Right cardiac atrium (tissue), 5 donors: ENCODE results near the gene UMAD1. TPM values are rescaled to one million over a fixed set of nuclear protein-coding genes. Genes with fewer than 3 reads are reported as not detected.
"Not testable (repeated sequence)": the region's sequence is repeated elsewhere in the genome, so short reads cannot be mapped to it uniquely, and the experiment has no call there.

ENCODE experiments used
- ATAC-seq, 2 donors: fragments of 200-7000 bp; cut with Tn5 transposase; one replicate each; pipeline versions ENCODE4 v1.8.0 to v1.9.1; 2020; ENCODE audit warnings: moderate library complexity in 2 of 2, mild to moderate bottlenecking in 1 of 2
- DNase-seq, 3 donors: peaks; one replicate each; pipeline ENCODE4 v3.0.0-alpha.2; 2020
- H3K27ac ChIP-seq: one replicate; pipeline ENCODE4 v1.5.1; 2013; ENCODE audit warnings: mild to moderate bottlenecking, low read length, control low read depth, moderate library complexity
- H3K27me3 ChIP-seq: one replicate; pipeline ENCODE4 v1.6.1; 2013; ENCODE audit not compliant: control insufficient read depth, insufficient read depth
- H3K4me1 ChIP-seq: one replicate; pipeline ENCODE4 v1.6.1; 2013; ENCODE audit warnings: low read length; ENCODE audit not compliant: control insufficient read depth, insufficient read depth
- H3K4me3 ChIP-seq: one replicate; pipeline ENCODE4 v1.5.1; 2013; ENCODE audit warnings: low read length, control low read depth
- H3K9me3 ChIP-seq: one replicate; pipeline ENCODE4 v1.6.1; 2013; ENCODE audit warnings: low read length; ENCODE audit not compliant: control insufficient read depth
- WGBS: extraction: QIAGEN DNeasy Blood & Tissue Kit; methylation state at CpG from one replicate; pipeline ENCODE4 v1.1.7; 2013; 5-methylcytosine and 5-hydroxymethylcytosine counted together
- intact Hi-C, 4 donors: fragments of 100-400 bp; cut with DNase I; formaldehyde crosslinking; loops; one replicate each; pipeline versions ENCODE4 v1.11.0 to v1.14.0; 2022 to 2023
- polyA plus RNA-seq: library from polyadenylated mRNA; stranded (reverse); fragments of 200-250 nt; gene quantifications from one replicate; pipeline ENCODE4 v1.2.3, GENCODE V29; 2013
- total RNA-seq, 4 donors: library from RNA; stranded (reverse); fragmentation: NEBNext Ultra II Directional; extraction: Animal tissue kit (Norgen Biotek cat#: 25700); gene quantifications; one replicate each; pipeline ENCODE4 v1.2.1, GENCODE V29; 2021
- donor health status: healthy with polysubstance abuse.
- donor health status: DM: no; HTN: yes; CAD: no.
- donor health status: DM: no; HTN: no; CAD: no.
- donor health status: DM: no; HTN: yes; CAD: no; lungs with severe emphysema.
- donor health status: DM: yes; HTN: yes; CAD: no.

UMAD1 gene
- total and polyA plus RNA-seq, 5 donors, result 8.0 to 14.6 (median 12.8) TPM

DNA sequence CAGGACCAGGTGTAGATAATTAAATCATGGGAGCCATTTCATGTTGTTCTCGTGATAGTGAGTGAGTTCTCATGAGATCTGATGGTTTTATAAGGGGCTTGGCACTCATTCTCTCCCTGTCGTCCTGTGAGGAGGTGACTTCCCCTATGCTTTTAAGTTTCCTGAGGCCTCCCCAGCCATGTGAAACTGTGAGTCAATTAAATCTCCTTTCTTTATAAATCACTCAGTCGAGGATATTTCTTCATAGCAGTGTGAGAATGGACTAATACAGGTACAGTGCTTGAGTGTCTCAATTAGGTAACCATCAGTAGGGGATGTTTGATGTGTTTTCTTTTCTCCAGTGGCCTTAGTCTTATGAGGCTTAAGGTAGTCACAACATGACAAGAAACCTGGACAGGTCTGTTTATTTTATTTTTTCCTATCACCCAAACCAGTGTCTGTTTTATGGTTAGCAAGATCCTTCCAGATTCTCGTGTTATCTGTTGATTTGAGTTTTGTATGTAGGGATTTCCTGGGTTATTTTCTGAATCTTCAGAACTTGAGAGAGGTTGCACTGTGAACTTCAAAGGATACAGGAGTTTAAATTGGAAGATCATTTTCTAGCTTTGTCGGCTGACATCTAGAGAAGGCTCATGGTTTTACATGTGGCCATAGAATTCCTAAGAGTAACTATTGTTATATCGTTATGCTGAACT, 32.1 kb downstream of the UMAD1 start:
- no peak for DNase-seq
- intact Hi-C loops, result no loop called here
- no peaks in the 10 kb centered on the region for H3K27me3 ChIP-seq
- 73% methylated on average over 6 of the region's 6 CpGs for WGBS
- no peak overlapping the region for H3K4me3 ChIP-seq
- no peak for ATAC-seq
- H3K4me1 ChIP-seq, result peaks cover 3% of the 10 kb centered on the region
- no peak overlapping the region for H3K27ac ChIP-seq
- H3K9me3 ChIP-seq, result no peaks in the 10 kb centered on the region

- Histone ChIP-seq H3K4me3 (no peak overlapping the region), H3K9me3 (no peaks in the 10 kb centered on the region), H3K27me3 (no peaks in the 10 kb centered on the region), H3K4me1 (peaks cover 3% of the 10 kb centered on the region), H3K27ac (no peak overlapping the region)
- DNase-seq, result no peak
- ATAC-seq, result no peak
- whole genome bisulfite sequencing, result 85% methylated on average over 2 of the region's 2 CpGs
- intact Hi-C loops, result no loop called here
Measured at GRCh38 chr7:7673240-7673550, 32.6 kb downstream of the UMAD1 start.

DNA sequence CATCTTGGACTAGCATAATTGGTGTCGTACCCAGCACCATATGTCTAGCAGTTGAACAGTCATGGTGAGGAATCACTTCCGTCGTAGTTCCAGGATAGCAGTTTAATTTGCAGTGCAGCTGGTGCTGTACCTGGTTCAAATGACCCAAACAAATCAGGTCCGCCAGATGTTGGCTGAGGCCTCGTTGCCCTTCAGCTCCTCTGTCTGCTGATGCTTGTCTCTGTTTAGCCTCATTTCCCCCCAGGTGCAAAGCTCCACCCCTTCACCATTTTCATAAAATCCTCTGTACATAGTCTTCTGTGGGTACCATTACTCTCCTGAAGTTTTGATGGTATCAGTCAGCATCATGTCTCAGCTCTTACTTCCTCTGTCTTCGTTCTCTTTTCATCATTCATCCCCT, 35.1 kb downstream of the UMAD1 start:
- Histone ChIP-seq H3K27ac (no peak overlapping the region), H3K4me3 (no peak overlapping the region), H3K4me1 (no peaks in the 10 kb centered on the region), H3K27me3 (no peaks in the 10 kb centered on the region), H3K9me3 (no peaks in the 10 kb centered on the region)
- WGBS, result 83% methylated on average over 6 of the region's 6 CpGs
- no peak for ATAC-seq
- DNase-seq, result peak in 1 of 3 donors; percentile 18
- intact Hi-C loops, result no loop called here

DNA sequence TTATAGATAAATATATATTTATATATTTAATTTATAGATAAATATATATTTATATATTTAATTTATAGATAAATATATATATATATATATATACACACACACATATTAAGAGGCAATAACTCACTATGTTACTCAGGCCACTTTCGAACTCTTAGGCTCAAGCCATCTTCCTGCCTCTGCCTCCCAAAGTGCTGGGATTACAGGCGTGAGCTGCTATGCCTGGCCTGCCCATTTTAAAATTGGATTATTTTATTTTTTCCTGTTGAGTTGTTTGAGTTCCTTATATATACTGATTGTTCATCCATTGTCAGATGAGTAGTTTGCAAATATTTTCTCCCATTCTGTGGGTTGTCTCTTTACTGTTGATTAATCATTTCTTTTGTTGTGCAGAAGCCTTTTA, 39.1 kb downstream of the UMAD1 start:
- DNase-seq, ATAC-seq, H3K27ac ChIP-seq, H3K27me3 ChIP-seq, H3K9me3 ChIP-seq, H3K4me1 ChIP-seq, H3K4me3 ChIP-seq: not testable (repeated sequence)
- intact Hi-C loops, result loop anchor here (5.0 to 10.0 kb wide), 3 partner anchors 78 to 535 kb away; no protein-coding TSS in a partner anchor
- 97% methylated on average over 2 of the region's 2 CpGs for WGBS

GRCh38 chr7:7681191-7681935, 40.8 kb downstream of the UMAD1 start:
- ATAC-seq (peak; percentile 84), DNase-seq (no peak)
- Histone ChIP-seq H3K27ac (no peak overlapping the region), H3K4me3 (no peak overlapping the region), H3K27me3 (no peaks in the 10 kb centered on the region), H3K4me1 (peaks cover 4% of the 10 kb centered on the region), H3K9me3 (no peaks in the 10 kb centered on the region)
- 37% methylated on average over 7 of the region's 7 CpGs for WGBS
- intact Hi-C loops, result loop anchor here (5.0 to 10.0 kb wide), 3 partner anchors 76 to 533 kb away; no protein-coding TSS in a partner anchor

GRCh38 chr7:7681936-7682329, 41.4 kb downstream of the UMAD1 start:
- ATAC-seq (no peak), DNase-seq (no peak)
- no peaks in the 10 kb centered on the region for H3K27me3 ChIP-seq
- H3K9me3 ChIP-seq, result no peaks in the 10 kb centered on the region
- intact Hi-C loops, result loop anchor here (5.0 to 10.0 kb wide), 3 partner anchors 75 to 533 kb away; no protein-coding TSS in a partner anchor
- peaks cover 4% of the 10 kb centered on the region for H3K4me1 ChIP-seq
- H3K27ac ChIP-seq, result no peak overlapping the region
- no peak overlapping the region for H3K4me3 ChIP-seq

DNA sequence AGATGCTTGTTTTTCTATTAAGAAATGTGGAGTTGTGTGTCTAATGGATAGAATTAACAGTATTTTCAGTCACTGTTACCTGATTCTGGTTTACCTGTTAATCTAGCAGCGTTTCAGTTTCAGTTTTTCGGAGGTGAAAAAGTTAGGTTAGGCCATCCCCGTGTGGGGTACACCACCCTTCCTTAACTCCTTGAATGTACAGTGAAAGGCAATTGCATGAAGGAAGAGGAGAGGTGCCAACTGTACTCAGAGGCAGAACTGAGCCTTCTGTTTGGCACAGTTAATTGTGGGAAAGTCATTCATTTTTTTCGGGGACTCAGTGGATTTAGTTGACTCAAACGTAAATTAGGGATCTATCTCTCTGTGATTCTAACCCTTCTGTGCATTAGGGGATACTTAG, 42.3 kb downstream of the UMAD1 start:
- no peaks in the 10 kb centered on the region for H3K9me3 ChIP-seq
- H3K4me1 ChIP-seq, result peaks cover 9% of the 10 kb centered on the region
- intact Hi-C loops, result loop anchor here (5.0 to 10.0 kb wide), 3 partner anchors 74 to 532 kb away; no protein-coding TSS in a partner anchor
- WGBS, result 61% methylated on average over 5 of the region's 5 CpGs
- DNase-seq (no peak), ATAC-seq (no peak)
- no peak overlapping the region for H3K4me3 ChIP-seq
- H3K27ac ChIP-seq, result no peak overlapping the region
- no peaks in the 10 kb centered on the region for H3K27me3 ChIP-seq

DNA sequence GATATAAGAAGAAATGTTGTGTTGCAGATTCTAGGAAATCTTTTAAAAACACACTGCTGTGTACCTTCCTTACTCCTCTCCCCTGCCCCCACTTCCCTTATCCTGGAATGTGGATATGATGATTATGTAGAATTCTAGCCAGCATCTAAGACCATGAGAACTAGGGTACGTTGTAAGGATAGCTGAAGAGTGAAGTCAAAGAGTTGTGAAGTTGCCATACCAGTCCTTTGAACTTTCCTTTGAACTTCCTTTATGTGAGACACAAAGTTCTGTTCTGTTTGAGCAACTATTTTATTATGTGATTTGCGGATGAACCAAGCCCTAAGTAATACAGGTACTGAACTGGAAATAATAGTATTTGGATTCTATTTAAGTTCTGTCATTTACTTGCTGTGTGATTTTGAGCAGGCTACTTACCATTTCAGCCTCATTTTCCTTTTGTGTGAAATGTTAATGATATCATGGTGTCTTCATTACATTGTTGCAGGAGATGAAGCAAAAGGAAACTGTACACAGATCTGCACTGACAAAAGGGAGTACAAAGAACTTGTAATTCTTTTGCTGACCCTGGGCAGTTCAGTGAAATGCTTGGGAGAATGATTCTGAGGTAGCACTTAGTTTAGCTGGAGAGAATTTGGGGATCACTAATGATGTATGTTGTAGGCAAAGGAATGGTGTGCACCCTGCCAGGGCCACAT, 46.4 kb downstream of the UMAD1 start:
- Histone ChIP-seq H3K27ac (peak overlapping the region; percentile 74), H3K27me3 (no peaks in the 10 kb centered on the region), H3K4me1 (peaks cover 11% of the 10 kb centered on the region), H3K9me3 (no peaks in the 10 kb centered on the region), H3K4me3 (no peak overlapping the region)
- intact Hi-C loops, result loop anchor here in 1 of 4 donors (10.0 kb wide), 1 partner anchor 528 kb away; no protein-coding TSS in a partner anchor
- DNase-seq (no peak), ATAC-seq (peak in 1 of 2 donors; percentile 39)
- 53% methylated on average over 2 of the region's 2 CpGs for WGBS

GRCh38 chr7:7687800-7688199, 47.2 kb downstream of the UMAD1 start:
- intact Hi-C loops, result loop anchor here in 1 of 4 donors (10.0 kb wide), 1 partner anchor 527 kb away; no protein-coding TSS in a partner anchor
- no peak overlapping the region for H3K4me3 ChIP-seq
- peak overlapping the region; percentile 67 for H3K27ac ChIP-seq
- no peaks in the 10 kb centered on the region for H3K9me3 ChIP-seq
- peak; percentile 65 to 70 for ATAC-seq
- peaks cover 11% of the 10 kb centered on the region for H3K4me1 ChIP-seq
- WGBS, result 8% methylated on average over 1 of the region's 1 CpG
- DNase-seq, result no peak
- no peaks in the 10 kb centered on the region for H3K27me3 ChIP-seq

- 45% methylated on average over 6 of the region's 6 CpGs for WGBS
- intact Hi-C loops, result loop anchor here in 1 of 4 donors (10.0 kb wide), 1 partner anchor 526 kb away; no protein-coding TSS in a partner anchor
- ATAC-seq, result peak in 1 of 2 donors; percentile 41
- H3K4me3 ChIP-seq, result peak overlapping the region; percentile 39
- no peak for DNase-seq
- no peaks in the 10 kb centered on the region for H3K27me3 ChIP-seq
- peak overlapping the region; percentile 57 for H3K27ac ChIP-seq
- no peaks in the 10 kb centered on the region for H3K9me3 ChIP-seq
- peaks cover 8% of the 10 kb centered on the region for H3K4me1 ChIP-seq
Measured at GRCh38 chr7:7688310-7688709, 47.8 kb downstream of the UMAD1 start.

- intact Hi-C loops, result loop anchor here in 1 of 4 donors (10.0 kb wide), 1 partner anchor 526 kb away; no protein-coding TSS in a partner anchor
- 73% methylated on average over 4 of the region's 4 CpGs for WGBS
- DNase-seq, result no peak
- Histone ChIP-seq H3K27ac (peak overlapping the region; percentile 23), H3K27me3 (no peaks in the 10 kb centered on the region), H3K4me1 (peaks cover 8% of the 10 kb centered on the region), H3K9me3 (no peaks in the 10 kb centered on the region), H3K4me3 (no peak overlapping the region)
- peak in 1 of 2 donors; percentile 20 for ATAC-seq
Measured at GRCh38 chr7:7688956-7689355, 48.4 kb downstream of the UMAD1 start.
